Activated CD8-positive, alpha-beta memory T cell treated with anti-CD3 and anti-CD28 coated beads for 36 hours (primary cell): ENCODE data around the gene CXCR3. TPM values are rescaled to one million over a fixed set of nuclear protein-coding genes. Genes with fewer than 3 reads are reported as not detected.
"Not testable (repeated sequence)": the region's sequence is repeated elsewhere in the genome, so short reads cannot be mapped to it uniquely, and the experiment has no call there.

ENCODE experiments used
- CTCF ChIA-PET: fragments of 350-600 bp; sonication (Branson Sonifier 250); formaldehyde crosslinking; loops from one replicate; lab custom pipeline; 2021; ENCODE audit warnings: antibody characterized with exemption; lab: Charles Lee
- POLR2A ChIA-PET: fragments of 350-600 bp; sonication (Branson Sonifier 250); formaldehyde crosslinking; loops from one replicate; lab custom pipeline; 2021; ENCODE audit warnings: antibody characterized with exemption; lab: Charles Lee
- total RNA-seq, 2 experiments: library from RNA; stranded (reverse); gene quantifications; one replicate each; pipeline ENCODE4 v1.2.3, GENCODE V29; 2021

Gene CXCR3
- total RNA-seq, result 10 to 100 TPM; 60.3 to 63.0 TPM

DNA sequence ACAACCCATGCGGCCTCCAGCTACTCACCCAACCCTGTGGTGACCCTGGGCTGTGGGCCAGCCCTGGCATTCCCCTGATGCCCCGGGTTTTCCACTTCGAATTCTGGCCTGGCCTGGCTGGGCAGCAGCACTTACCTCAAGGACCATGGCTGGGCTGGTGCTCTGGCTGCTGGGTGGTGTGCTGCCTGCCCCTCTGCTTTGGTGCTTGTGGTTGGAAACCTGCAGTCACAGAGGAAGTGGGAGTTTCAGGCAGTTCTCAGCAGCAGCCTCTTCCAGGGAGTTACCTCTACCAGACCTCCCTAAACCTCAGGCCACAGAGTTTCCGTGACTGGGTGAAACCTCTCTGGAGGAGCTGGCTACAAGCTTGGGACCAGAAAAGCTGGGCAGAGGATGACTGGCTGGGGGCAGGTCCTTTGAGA, at the start of gene CXCR3:
Gene CXCR3 (minus strand): TSS at position 209 of the 419 bp plus-strand sequence. CDS start 62 bp downstream, at position 147.
- POLR2A ChIA-PET, result interaction anchor here (1.4 to 4.0 kb wide), 3 partner anchors 19 to 85 kb away, joined by 6 to 22 read pairs (median 6); partner anchors contain the start of gene OGT
- CTCF ChIA-PET, result interaction anchor here (1.8 kb wide), 1 partner anchor 20 kb away, joined by 7 read pairs; no protein-coding TSS in a partner anchor

DNA sequence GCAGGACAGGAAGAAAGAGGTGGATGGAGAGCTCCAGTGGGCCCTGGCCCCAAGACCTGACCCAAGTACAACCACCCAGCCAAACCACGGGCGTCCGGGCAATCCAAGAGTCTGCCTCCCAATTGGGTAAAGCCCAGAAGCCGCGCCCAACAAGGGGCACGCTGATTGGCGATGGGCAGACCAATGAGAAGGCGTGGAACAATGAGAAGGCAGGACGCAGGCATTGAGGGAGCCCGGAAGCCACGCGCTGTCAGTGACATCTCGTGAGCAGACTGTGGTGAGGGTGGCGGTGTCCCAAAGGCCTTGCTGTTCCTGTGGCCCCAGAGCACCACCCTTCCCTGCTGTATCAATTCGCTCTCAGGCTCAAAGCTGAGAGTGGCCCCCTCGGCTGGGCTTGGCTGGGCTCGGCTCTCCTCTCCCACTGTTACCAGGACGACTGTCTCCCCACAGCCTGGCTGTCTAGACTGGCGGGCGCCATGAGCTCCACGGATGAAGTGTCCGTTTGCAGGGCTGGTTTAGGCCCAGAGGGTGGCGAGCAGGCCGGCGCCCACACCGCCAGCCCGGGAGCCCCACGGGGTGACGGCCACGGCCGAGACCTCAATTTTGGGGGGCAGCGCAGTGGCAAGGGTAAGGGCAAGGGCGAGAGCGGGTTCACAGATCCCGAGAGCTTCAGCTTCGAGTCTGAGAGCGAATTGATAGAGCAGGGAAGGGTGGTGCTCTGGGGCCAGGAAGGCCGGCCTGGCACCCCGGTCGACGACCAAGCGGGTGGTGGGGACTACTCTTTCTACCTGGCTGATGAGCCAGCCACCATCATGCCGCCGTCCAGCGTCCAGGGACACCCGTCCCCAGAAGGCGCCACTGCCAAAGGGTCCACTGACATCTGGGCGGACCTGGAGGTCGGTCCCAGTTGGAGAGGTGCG, 49.3 kb upstream of the CXCR3 start, which contains the start of gene LOC101059915:
Gene LOC101059915 (plus strand): TSS at position 219 of the 920 bp plus-strand sequence.
- ChIA-PET CTCF (interaction anchor here (0.5 to 1.2 kb wide), 2 partner anchors 120 to 192 kb away, joined by 3 read pairs; no protein-coding TSS in a partner anchor), POLR2A (no interaction called here)

DNA sequence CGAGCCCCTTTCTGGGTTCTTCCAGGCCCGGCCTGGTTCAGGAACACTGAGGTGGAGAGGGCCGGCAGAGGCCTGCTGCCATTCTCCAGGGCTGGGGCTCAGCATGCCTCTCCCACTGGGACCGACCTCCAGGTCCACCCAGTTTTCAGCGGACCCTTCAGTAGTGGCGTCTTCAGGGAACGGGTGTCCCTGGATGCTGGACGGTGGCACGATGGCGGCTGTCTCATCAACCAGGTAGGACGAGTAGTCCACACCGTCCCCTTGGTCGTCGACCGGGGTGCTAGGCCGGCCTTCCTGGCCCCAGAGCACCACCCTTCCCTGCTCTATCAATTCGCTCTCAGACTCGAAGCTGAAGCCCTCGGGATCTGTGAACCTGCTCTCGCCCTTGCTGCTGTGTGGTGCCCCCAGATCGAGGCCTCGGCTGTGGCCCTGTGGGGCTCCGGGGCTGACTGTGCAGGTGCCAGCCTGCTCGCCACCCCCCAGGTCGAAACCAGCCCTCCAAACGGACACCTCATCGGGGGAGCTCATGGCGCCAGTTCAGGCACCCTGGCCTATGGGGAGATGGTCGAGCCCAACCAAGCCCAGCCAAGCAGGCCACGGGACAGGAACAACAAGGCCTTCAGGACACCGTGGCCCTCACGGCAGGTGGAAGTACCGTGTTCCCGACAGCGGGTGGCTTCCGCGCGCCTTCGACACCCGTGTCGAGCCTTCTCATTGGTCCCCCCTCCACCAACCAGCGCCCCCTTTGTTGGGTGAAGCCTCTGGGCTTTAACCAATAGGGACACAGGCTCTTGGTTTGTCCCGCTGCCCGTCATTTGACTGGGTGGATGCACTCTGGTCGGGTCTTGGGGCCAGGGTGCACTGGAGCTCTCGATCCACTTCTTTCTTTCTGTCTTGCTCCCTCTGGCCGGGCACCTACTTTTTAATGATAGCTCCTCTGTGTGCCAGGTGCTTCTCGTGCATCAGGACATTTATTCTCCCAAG, 48.2 kb upstream of the CXCR3 start:
- ChIA-PET CTCF (interaction anchor here (1.2 kb wide), 1 partner anchor 193 kb away, joined by 3 read pairs; no protein-coding TSS in a partner anchor), POLR2A (no interaction called here)

DNA sequence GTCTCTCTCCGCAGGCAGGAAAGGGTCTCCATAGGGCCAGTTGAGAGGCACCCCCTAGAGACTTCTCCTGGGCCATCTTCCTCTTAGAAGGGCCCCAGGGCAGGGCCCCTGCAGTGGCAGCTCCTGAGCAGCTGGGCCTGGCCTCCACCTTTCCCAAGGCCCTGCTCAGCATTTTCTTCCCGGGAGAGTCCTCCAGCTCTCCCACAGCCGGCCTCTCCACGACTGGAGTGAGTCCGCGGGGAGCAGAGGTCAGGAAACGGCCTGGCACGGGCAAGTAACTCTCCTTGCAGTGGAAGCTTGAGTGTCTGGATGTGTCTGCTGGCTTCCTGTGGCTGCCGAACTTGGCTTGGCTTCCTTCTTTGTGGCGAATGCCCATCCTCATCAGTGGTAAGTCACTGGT, 47.4 kb upstream of the CXCR3 start:
- POLR2A ChIA-PET, result no interaction called here
- CTCF ChIA-PET, result no interaction called here

DNA sequence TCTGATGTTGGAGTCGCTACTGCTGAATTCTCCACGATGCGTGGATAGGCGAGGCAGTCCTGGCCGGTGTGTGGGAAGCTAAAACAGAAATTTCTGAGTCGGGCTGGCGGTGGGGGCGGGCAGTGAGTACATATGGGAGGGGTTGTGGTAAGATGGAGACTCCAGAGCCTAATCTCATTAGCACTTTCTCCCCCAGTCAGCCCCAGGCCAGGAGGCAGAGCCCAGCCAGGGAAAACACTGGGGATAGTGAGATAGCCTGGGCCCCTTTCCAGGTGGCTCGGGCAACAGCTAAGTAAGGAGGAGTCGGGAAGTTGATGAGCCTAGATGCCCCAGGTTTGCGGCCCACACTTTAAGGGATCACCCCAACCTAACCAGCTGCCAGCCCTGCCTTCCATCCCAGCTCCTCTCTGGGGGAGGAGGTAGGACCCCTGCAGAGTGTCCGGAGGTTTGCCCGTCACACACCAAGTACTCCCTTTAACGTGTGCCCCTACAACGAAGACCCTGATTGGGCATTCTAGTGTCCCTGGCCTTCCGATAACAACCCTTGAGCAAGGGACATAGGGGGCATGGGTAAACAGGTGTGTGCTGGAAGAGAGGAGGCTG, 46.7 kb upstream of the CXCR3 start:
- POLR2A ChIA-PET, result no interaction called here
- CTCF ChIA-PET, result no interaction called here

DNA sequence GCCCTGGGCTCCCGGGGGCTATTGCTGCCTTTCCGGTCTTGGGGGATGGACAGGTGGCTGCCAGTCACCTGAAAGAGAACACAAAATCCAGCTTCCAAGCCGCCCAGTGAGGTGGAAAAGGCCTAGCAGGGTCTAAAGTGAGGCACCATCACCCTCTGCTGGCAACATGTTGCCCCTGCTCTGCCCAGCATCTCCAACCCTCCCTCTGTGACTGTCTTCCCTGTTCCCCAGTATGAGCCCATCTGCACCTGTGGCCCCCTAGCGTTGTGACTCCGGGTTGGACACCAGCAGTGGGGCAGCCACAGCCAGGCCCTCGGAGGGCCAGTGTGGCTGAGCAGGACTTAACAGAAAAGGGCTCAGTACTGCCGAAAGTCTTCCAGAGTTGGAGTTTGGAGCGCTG, 45.9 kb upstream of the CXCR3 start:
- POLR2A ChIA-PET, CTCF ChIA-PET: not testable (repeated sequence)

DNA sequence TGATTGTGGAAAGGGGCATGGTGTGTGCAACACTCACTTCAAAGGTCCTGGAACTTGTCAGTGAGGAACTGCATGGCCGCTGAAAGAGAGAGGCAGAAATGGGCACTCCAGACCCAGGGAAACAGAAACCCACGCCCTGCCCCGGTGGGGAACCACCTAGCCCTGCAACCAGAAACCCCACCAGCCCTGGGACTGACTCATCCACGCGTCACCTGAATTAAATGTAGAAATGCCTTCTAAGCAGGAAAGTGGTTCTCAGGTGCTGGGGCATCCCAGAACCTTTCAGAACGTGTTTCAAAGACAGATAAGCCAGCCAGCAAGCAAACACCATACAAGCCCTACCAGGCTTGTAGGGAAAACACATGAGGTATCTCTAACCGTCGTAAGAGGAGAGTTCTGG, 44.9 kb upstream of the CXCR3 start:
- CTCF ChIA-PET, POLR2A ChIA-PET: not testable (repeated sequence)

DNA sequence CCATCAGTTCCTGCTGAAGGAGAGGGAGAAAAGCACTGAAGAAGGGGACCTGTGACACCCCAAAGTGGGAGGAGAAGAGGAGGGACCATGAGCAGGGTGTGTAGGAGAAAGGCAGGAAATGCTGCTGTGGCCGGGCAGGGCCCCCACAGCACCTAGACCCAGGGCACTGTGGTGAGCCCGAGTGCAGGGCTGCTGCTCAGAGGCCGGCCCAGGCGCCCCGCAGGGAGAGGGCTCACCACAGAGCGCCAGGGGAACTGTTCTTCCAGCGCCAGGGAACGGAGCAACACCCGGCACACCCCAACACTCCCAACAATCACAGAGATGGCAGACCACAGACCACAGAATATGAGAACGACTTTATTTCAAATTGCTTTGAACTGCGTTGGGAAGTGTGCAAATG, 44.3 kb upstream of the CXCR3 start:
- CTCF ChIA-PET, POLR2A ChIA-PET: not testable (repeated sequence)

DNA sequence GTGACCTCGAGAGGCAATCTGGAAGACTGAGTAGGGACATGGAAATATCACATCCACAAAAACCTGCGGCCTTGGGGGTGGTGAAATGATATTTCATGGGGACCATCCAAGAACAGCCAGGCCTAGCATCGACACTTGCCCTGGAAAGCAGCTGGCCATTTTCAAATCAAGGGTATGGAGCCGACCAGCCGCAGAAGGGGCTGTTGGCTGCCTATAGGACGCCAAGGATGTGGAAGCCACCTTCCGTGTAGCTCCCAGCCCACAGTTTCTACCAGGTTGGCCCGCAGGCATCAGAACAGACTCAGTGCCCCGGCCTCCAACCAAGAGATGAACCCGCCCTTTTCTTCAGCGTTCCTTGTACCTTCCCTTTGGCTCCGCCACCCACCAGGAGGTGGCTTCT, 43.6 kb upstream of the CXCR3 start:
- ChIA-PET POLR2A (no interaction called here), CTCF (no interaction called here)

DNA sequence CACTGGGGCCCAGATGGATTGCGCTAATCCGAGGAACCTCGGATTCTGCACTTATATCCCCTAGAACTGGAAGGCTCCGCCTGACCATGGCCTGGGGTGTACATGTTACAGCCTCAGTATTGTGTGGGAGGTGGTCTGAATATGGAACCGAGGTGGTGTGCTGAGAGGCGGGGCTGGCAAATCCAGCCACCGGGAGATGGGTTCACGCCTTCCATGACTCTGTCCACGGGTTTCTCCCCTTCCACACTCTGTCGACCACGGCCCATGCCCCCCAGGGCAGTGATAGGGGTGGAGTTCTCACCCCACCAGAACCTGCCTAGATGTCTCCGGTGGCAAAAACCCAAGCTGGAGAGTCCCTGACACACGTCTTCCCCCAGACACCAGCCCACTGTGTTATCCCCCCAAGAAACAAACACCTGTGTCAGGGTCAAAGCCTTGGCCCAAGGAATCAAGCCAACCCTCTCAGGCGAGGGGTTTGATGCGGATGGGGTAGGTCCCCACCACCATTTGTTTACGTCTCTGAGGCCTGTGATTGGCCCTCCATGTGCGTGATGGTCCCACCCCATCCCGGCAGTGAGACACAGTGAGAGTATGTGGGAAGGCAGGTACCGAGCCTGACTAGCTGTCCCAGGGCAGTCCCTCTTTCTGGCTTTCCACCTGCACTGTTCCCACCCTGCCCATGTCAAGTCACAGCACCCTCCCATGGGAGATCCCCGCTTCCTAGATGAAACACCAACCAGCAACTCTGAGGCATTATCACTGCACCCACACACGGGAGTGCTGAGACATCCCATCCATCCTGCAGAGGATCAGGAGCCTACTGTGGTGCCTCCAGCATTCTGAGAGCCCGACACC, 42.5 kb upstream of the CXCR3 start:
- ChIA-PET POLR2A (no interaction called here), CTCF (no interaction called here)

DNA sequence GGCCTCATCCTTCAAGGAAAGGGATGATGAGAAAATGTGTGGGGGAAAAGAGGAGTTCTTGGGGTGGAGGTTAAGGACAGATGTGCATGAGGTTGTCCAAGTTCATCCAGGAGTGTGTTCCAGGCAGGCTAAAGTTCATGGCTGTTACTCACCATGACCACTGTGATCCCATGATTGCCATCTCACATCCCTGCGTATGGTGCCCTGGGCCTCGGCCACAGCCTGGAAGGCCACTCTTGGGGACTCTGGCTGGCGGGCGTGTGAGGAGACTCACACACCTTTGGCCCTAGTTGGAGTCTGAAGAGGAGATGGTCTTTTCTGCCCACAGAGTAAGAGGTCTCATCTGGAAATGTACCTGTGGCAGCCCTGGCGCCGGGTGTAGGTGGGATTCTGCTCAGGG, 41.6 kb upstream of the CXCR3 start:
- POLR2A ChIA-PET, result no interaction called here

DNA sequence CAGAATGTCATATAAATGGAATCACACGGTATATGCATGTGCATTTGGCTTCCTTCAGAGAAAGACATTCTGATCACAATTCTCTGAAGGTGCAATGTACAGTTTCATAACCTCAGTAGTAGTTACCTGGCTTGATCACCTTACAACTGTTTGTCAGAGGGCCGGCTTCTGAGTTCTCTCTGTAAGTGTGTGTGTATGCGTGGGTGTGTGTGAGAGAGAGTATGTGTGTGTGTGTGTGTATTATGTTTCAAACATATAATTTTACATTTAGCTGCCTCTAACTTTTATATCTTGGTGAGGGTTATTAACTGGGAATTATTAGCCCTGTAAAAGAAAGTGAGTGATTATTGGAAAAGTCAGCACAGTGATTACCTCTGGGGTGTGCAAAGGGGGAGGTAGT, 41.0 kb upstream of the CXCR3 start:
- CTCF ChIA-PET, result no interaction called here
- POLR2A ChIA-PET, result no interaction called here

More for the DNA sequence above, 41.6 kb upstream of the CXCR3 start:
- CTCF ChIA-PET, result no interaction called here

DNA sequence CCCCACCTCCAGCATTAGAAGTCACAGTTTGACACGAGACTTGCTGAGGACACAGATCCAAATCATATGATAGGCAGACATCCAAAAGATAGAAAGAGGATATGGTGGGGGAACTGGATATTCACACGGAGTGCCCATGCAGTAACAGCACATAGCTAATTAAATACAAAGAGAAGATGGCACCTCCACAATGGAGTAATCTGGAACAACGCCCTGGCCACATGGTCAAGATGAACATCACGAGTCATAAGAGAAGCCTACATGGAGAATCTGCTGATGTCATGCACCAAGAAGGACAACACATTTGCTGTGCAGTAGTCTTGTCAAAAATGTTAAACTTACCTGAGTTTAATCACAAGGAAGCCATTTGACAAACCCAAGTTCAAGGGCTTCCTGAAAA, 39.0 kb upstream of the CXCR3 start:
- POLR2A ChIA-PET, result no interaction called here

DNA sequence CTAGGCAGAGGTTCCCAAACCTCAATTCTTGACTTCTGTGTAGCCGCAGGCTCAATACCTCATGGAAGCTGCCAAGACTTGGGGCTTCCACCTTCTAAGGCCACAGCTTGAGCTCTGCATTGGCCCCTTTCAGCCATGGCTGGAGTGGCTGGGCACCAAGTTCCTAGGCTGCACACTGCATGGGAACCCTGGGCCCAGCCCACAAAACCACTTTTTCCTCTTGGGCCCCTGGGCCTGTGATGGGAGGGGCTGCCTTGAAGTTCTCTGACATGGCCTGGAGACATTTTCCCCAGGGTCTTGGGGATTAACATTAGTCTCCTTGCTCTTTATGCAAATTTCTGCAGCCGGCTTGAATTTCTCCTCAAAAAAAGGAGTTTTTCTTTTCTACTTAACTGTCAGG, 35.0 kb upstream of the CXCR3 start:
- CTCF ChIA-PET, result no interaction called here

More for the DNA sequence above, 39.0 kb upstream of the CXCR3 start:
- CTCF ChIA-PET, result no interaction called here

DNA sequence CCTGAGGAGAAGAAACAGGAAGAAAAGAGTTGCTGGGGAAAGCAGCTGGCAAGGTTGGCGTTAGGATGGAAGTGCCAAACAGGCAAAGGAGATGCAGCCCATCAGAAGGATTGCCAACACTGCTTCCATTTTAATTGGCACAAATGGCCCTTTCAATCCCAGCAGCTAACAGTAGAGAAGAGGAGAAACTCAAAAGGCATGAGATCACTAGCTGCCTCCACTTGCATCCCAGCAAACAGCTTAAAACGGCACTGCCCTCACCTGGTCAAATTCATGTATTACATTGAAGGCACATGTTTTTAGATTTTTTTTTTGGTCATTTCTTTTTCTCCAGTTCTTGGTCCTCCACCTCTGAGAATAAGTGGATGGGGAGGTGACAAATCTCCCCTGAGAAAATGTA, 34.1 kb upstream of the CXCR3 start:
- ChIA-PET POLR2A (no interaction called here), CTCF (interaction anchor here (0.8 to 1.6 kb wide), 5 partner anchors 36 to 102 kb away, joined by 3 to 5 read pairs (median 4); no protein-coding TSS in a partner anchor)

More for the DNA sequence above, 35.0 kb upstream of the CXCR3 start:
- POLR2A ChIA-PET, result no interaction called here

DNA sequence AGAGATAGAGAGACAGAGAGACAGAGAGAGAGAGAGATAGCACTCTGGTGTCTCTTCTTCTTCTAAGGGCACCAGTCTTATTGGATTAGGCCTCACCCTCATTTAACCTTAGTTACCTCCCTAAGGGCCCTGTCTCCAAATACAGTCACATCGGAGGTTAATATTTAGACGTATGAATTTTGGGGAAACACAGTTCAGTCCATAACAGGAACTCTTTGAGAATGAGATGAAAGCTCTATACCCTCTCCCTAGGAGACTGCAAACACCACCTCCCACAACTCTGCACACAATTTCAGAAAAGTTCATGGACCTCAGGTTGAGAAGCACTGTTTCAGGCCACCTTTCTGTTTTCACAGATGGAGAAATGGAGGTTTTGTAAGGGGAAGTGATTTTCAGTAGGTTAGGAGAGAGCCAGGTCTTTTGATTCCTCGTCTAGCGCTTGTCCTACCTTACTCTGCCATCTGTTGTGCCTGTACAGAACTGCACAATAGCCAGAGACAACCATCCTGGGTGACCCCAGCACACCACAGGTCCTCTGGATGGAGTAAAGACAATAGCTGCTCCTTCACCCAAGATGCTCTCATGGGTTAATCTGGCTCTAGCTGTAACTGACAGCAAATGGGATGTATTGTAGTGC, 32.1 kb upstream of the CXCR3 start:
- POLR2A ChIA-PET, result no interaction called here

DNA sequence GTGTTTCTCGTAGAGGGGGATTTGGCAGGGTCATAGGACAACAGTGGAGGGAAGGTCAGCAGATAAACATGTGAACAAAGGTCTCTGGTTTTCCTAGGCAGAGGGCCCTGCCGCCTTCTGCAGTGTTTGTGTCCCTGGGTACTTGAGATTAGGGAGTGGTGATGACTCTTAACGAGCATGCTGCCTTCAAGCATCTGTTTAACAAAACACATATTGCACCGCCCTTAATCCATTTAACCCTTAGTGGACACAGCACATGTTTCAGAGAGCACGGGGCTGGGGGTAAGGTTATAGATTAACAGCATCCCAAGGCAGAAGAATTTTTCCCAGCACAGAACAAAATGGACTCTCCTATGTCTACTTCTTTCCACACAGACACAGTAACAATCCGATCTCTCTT, 26.1 kb upstream of the CXCR3 start:
- CTCF ChIA-PET, POLR2A ChIA-PET: not testable (repeated sequence)

More for the DNA sequence above, 32.1 kb upstream of the CXCR3 start:
- CTCF ChIA-PET, result interaction anchor here (1.0 kb wide), 2 partner anchors 27 to 75 kb away, joined by 3 read pairs; no protein-coding TSS in a partner anchor

DNA sequence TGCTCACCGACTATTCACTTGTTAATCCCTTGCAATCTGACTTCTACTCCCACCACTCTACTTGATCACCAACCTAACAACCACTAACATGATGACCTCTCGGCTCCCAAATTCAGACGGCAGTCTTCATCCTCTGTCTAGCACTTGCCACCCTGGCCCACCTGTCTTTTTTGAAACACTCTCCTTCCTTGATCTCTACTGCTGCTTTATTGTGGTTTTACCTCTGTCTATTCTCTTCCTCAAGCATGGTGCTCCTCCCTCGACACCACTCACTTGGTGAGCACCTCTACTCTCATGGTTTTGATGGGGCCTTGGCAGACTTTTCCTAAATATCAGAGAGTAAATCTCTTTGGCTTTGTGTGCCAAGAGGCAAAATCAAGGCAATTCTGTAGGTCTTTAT, 21.7 kb upstream of the CXCR3 start:
- CTCF ChIA-PET, result no interaction called here
- POLR2A ChIA-PET, result no interaction called here
